CD4-positive, alpha-beta T cell (primary cell): ENCODE measurements around the gene TFF1. TPM values are rescaled to one million over a fixed set of nuclear protein-coding genes. Genes with fewer than 3 reads are reported as not detected.

Source experiments
- ATAC-seq: fragments of 200-7000 bp; cut with Tn5 transposase; one replicate; pipeline ENCODE4 v1.10.0; 2022; ENCODE audit warnings: mild to moderate bottlenecking; ENCODE audit not compliant: poor library complexity
- CTCF ChIA-PET: fragments of 350-600 bp; sonication (Branson Sonifier 250); formaldehyde crosslinking; loops from one replicate; lab custom pipeline; 2021; ENCODE audit warnings: antibody characterized with exemption, inconsistent platforms; lab: Charles Lee
- POLR2A ChIA-PET: fragments of 350-600 bp; sonication (Branson Sonifier 250); formaldehyde crosslinking; loops from one replicate; lab custom pipeline; 2021; ENCODE audit warnings: antibody characterized with exemption, inconsistent platforms; lab: Charles Lee
- DNase-seq, 14 experiments: peaks; one replicate each; pipeline ENCODE4 v3.0.0-alpha.2; 2013 to 2020; ENCODE audit warnings: mixed read lengths in 2 of 14
- H3K27ac ChIP-seq, 2 donors: one replicate each; pipeline versions ENCODE4 v1.5.1 to v1.7.0; 2013; ENCODE audit warnings: low read length in 2 of 2, low read depth in 1 of 2, mild to moderate bottlenecking in 1 of 2
- H3K27me3 ChIP-seq, 2 experiments: 1 replicate in 1 of 2; 2 replicates in 1 of 2; pipeline versions ENCODE4 v1.6.1 to v1.7.0; 2013; ENCODE audit warnings: low read length in 2 of 2, control low read depth in 1 of 2, mild to moderate bottlenecking in 1 of 2, moderate library complexity in 1 of 2; ENCODE audit not compliant: insufficient read depth in 2 of 2, control insufficient read depth in 1 of 2
- H3K36me3 ChIP-seq: one replicate; pipeline ENCODE4 v1.6.1; 2013; ENCODE audit warnings: low read length, control low read depth; ENCODE audit not compliant: insufficient read depth
- H3K4me1 ChIP-seq: one replicate; pipeline ENCODE4 v1.6.1; 2013; ENCODE audit warnings: low read length, control low read depth; ENCODE audit not compliant: insufficient read depth
- H3K4me3 ChIP-seq: one replicate; pipeline ENCODE4 v1.5.1; 2013; ENCODE audit warnings: mild to moderate bottlenecking, low read length, moderate library complexity
- H3K9me3 ChIP-seq, 2 experiments: 1 replicate in 1 of 2; 2 replicates in 1 of 2; pipeline versions ENCODE4 v1.6.1 to v1.7.0; 2013; ENCODE audit warnings: low read length in 2 of 2, mild to moderate bottlenecking in 2 of 2, control low read depth in 1 of 2, moderate library complexity in 1 of 2; ENCODE audit not compliant: control insufficient read depth in 1 of 2, insufficient read depth in 1 of 2
- H3K27ac Mint-ChIP-seq: one replicate; pipeline ENCODE4 v1.8.0; 2020; ENCODE audit warnings: mixed read lengths
- H3K27me3 Mint-ChIP-seq: one replicate; pipeline ENCODE4 v1.8.0; 2021; ENCODE audit warnings: mixed read lengths
- H3K36me3 Mint-ChIP-seq: one replicate; pipeline ENCODE4 v1.8.0; 2021; ENCODE audit warnings: low read depth, mixed read lengths
- H3K4me1 Mint-ChIP-seq: one replicate; pipeline ENCODE4 v1.8.0; 2021; ENCODE audit warnings: low read depth, mixed read lengths
- H3K4me3 Mint-ChIP-seq: one replicate; pipeline ENCODE4 v1.8.0; 2020; ENCODE audit warnings: mild to moderate bottlenecking, mixed read lengths
- H3K9me3 Mint-ChIP-seq: one replicate; pipeline ENCODE4 v1.8.0; 2020; ENCODE audit warnings: mixed read lengths
- intact Hi-C, 2 experiments: fragments of 100-400 bp; cut with DNase I in 1 of 2; cut with micrococcal nuclease in 1 of 2; formaldehyde crosslinking; loops; one replicate each; pipeline versions ENCODE4 v1.15.1 to v1.9.0; 2023 to 2025; cut with DNase I, micrococcal nuclease
- total RNA-seq, 174 experiments: library from RNA in 2 of 174; stranded (reverse) in 2 of 174; gene quantifications; one replicate each; pipeline ENCODE4 v1.2.3 and lab custom pipeline; 2021 to 2026
- TF ChIP-seq, protein P1 (sequence below): fragments of 200-600 bp; IDR thresholded peaks from one replicate; pipeline ENCODE4 v1.8.0; 2022; ENCODE audit warnings: antibody characterized with exemption, mild to moderate bottlenecking

Gene TFF1
- total RNA-seq, 2 experiments from 2014 or later, result not detected

DNA sequence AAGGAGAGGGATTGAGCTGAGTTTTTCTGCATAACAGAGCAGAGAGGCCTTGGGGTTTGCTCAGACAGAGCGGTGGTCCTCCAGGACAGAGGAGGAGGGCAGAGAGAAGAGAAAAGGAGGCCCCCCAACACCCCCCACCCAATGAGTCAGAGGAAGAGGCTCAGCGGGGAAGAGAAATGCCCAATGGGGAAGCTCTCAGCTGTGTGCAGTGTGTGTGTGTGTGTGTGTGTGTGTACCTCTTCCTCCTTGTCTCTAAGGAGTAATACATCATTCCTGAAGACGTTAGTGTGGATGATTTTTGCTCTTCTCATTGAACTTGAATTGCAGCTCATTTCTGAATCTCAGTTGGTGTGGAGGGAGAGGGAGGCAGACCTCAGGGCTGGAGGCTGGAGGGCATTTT lies 20.8 kb upstream of the TFF1 start:
- Histone ChIP-seq H3K4me1 (peaks cover 34% of the 10 kb centered on the region), H3K9me3 (peaks cover 2 to 16% of the 10 kb centered on the region in 2 experiments), H3K36me3 (no peaks in the 10 kb centered on the region), H3K27ac (no peak overlapping the region), H3K4me3 (no peak overlapping the region), H3K27me3 (no peaks in the 10 kb centered on the region)
- intact Hi-C loops, result no loop called here
- Mint-ChIP-seq H3K27me3 (no peaks in the 10 kb centered on the region), H3K27ac (no peak overlapping the region), H3K9me3 (peaks cover 3% of the 10 kb centered on the region), H3K4me3 (no peak overlapping the region), H3K4me1 (peaks cover 67% of the 10 kb centered on the region), H3K36me3 (no peaks in the 10 kb centered on the region)
- ATAC-seq (no peak), DNase-seq (no peak)
- POLR2A ChIA-PET, result interaction anchor here (1.4 kb wide), 1 partner anchor 17 kb away, joined by 5 read pairs; the partner anchor contains the start of gene UBASH3A
- TF ChIP-seq, protein P1, sequence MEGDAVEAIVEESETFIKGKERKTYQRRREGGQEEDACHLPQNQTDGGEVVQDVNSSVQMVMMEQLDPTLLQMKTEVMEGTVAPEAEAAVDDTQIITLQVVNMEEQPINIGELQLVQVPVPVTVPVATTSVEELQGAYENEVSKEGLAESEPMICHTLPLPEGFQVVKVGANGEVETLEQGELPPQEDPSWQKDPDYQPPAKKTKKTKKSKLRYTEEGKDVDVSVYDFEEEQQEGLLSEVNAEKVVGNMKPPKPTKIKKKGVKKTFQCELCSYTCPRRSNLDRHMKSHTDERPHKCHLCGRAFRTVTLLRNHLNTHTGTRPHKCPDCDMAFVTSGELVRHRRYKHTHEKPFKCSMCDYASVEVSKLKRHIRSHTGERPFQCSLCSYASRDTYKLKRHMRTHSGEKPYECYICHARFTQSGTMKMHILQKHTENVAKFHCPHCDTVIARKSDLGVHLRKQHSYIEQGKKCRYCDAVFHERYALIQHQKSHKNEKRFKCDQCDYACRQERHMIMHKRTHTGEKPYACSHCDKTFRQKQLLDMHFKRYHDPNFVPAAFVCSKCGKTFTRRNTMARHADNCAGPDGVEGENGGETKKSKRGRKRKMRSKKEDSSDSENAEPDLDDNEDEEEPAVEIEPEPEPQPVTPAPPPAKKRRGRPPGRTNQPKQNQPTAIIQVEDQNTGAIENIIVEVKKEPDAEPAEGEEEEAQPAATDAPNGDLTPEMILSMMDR, result no peak
- CTCF ChIA-PET, result no interaction called here

DNA sequence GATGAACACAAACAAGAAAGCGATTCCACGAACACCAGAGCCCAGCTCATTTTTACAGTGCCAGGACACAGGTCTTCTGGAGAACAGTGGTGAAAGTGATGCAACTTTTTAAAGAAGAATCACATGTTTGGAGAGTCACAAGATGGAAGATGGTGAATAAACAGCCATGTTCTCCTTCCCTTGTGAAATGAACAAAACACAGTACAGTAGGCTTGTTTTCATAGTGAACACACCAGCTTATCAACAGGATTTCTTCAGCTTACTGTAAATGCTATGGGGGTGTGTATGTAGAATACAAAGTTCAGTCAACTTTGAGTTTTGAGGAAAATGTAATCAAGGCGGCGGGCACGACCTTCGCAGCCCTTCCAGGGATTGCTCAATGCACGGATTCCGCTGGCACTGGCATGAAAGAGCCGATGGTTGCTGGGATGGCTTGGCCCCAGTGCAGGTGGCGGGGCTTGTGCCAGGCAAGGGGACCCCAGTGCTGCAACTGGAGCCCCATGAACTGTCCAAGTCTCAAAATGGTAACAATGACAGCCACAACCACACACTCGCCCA lies 19.8 kb upstream of the TFF1 start:
- Mint-ChIP-seq H3K27ac (no peak overlapping the region), H3K36me3 (no peaks in the 10 kb centered on the region), H3K9me3 (peaks cover 9% of the 10 kb centered on the region), H3K27me3 (no peaks in the 10 kb centered on the region), H3K4me1 (peaks cover 56% of the 10 kb centered on the region), H3K4me3 (no peak overlapping the region)
- Histone ChIP-seq H3K4me3 (no peak overlapping the region), H3K27me3 (no peaks in the 10 kb centered on the region), H3K9me3 (peaks cover 11 to 26% of the 10 kb centered on the region in 2 experiments), H3K4me1 (peaks cover 33% of the 10 kb centered on the region), H3K27ac (no peak overlapping the region), H3K36me3 (no peaks in the 10 kb centered on the region)
- intact Hi-C loops, result no loop called here
- DNase-seq, result no peak
- TF ChIP-seq, protein P1, result no peak
- ChIA-PET POLR2A (interaction anchor here (1.0 kb wide), 1 partner anchor 18 kb away, joined by 6 read pairs; the partner anchor contains the start of gene UBASH3A), CTCF (no interaction called here)
- no peak for ATAC-seq

DNA sequence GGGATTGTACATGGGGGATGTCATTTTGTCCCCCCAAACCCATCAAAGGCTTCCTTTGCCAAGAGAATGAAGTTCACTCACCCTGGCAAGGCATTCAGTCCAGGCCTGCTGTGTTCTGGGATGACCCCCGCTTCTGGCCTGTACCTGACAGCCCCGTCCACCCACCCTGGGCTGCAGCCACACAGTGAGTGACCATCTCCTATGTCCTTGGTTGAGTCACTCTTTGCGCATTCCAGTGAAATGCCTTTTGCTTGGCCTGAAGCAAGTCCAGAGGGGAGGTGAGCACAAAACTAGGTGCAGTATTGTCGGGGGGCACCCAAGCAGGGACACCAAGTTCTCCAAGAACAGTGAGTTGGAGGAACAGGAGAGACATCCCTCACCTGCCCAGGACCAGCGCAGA lies 19.3 kb upstream of the TFF1 start:
- POLR2A ChIA-PET, result interaction anchor here (1.0 kb wide), 1 partner anchor 19 kb away, joined by 6 read pairs; the partner anchor contains the start of gene UBASH3A
- no peaks in the 10 kb centered on the region for H3K36me3 Mint-ChIP-seq
- H3K4me3 Mint-ChIP-seq, result no peak overlapping the region

More for the DNA sequence above, 19.3 kb upstream of the TFF1 start:
- no peak overlapping the region for H3K27ac ChIP-seq
- peaks cover 11 to 26% of the 10 kb centered on the region in 2 experiments for H3K9me3 ChIP-seq
- TF ChIP-seq, protein P1, result no peak
- H3K4me1 Mint-ChIP-seq, result peaks cover 51% of the 10 kb centered on the region
- ATAC-seq, result no peak
- peaks cover 33% of the 10 kb centered on the region for H3K4me1 ChIP-seq
- peak overlapping the region; percentile 71 for H3K27ac Mint-ChIP-seq
- H3K9me3 Mint-ChIP-seq, result peaks cover 9% of the 10 kb centered on the region
- no peak for DNase-seq
- H3K36me3 ChIP-seq, result no peaks in the 10 kb centered on the region
- H3K4me3 ChIP-seq, result no peak overlapping the region
- no peaks in the 10 kb centered on the region for H3K27me3 ChIP-seq
- CTCF ChIA-PET, result no interaction called here
- intact Hi-C loops, result no loop called here
- H3K27me3 Mint-ChIP-seq, result no peaks in the 10 kb centered on the region
